Activated gamma-delta T cell (primary cell): ENCODE data around the gene ZKSCAN4.

Experiments used
- DNase-seq: peaks from one replicate; lab custom pipeline; 2025; lab: John Stamatoyannopoulos, UW

The ZKSCAN4 gene

GRCh38 chr6:28248916-28249315, 3.2 kb downstream of the ZKSCAN4 start:
- no peak for DNase-seq

- DNase-seq: no peak
Measured at GRCh38 chr6:28245206-28245941, 6.7 kb downstream of the ZKSCAN4 start.

- no peak for DNase-seq
Measured at GRCh38 chr6:28243946-28244345, 8.1 kb downstream of the ZKSCAN4 start.

- no peak for DNase-seq
Measured at GRCh38 chr6:28240471-28240870, 11.6 kb downstream of the ZKSCAN4 start.

DNA sequence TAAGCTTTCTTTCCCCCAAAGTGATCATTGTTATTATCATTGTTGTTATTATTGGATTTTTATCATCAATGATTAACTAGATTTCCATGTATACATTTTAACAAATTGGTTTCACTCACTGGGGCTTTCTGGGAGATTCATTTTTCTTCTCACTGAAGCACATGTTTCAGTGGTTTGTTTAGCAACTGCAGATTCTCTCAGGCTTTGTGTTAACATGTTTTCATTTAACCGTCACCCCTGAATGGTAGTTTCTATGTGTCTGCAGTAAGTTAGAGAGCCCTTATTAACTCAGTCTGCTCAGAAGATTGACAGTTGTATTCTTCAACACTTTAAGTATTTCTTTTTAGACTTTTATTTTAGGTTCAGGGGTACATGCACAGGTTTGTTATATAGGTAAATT, 12.4 kb downstream of the ZKSCAN4 start:
- no peak for DNase-seq

DNA sequence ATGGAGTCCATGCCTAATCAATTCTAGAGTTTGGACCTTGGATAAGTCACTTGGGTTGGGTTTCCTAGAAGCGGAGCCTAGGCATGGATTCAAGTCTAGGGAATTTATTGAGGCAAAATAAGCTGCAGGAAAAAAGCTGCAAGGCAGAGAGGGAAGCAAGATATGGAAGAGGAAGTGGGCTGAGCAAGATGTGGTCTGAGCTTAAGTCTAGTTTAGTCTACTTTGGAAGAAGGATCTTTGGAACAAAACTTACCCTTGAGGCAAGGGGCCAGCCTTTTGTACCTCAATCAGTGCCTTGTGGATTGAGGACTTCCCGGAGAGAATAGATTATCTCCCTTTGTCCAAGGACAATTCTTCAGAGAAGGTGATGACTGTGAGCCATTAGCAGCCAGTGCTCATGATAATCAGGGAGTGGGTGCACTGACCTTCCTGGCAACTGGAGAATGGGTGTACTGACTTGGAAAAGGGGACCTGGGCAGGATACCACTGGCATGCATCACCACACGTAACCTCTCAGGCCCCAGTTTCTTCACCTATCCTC, 16.1 kb downstream of the ZKSCAN4 start:
- no peak for DNase-seq

- no peak for DNase-seq
Measured at GRCh38 chr6:28232785-28233184, 19.3 kb downstream of the ZKSCAN4 start.

- no peak for DNase-seq
Measured at GRCh38 chr6:28226460-28226859, 25.6 kb downstream of the ZKSCAN4 start.

DNA sequence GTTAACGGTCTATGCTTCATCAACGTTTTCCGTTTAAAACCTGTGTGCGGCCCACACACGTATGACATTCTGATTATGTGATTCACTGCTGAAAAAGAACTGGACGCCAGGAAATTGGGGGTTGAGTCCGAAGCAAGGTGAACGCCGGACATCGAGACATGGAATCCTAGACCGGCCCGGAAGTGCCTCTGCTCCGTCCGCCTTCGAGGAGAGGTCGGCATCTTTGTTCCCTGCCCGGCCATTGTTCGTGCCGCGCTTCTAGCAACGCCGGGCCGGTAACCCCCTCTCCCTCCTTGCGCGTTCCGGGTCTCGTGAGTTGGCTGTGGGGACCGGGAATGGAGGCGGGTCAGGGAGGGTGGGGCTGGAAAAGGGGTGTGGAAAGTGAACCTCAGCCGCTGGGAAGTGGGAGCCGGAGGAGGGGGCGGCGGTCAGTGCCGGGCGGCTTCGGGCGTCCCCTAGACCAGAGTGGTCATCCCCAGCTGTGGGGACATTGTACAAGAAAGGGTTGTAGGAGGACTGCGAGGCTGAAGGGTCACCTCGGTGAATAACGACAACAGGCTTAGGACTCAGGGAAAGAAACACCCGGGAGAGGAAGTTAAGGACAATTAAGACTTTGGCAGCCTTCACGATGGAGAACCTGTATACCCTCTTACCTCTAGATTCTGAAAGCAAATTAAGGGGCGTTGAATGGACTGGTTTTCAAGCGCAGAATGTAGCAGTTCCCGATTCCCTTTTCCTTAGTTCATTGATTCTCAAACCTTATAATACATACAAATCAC, 26.8 kb downstream of the ZKSCAN4 start, which contains the start of gene ZSCAN9:
Gene ZSCAN9 (plus strand): TSS at position 220 of the 779 bp plus-strand sequence. CDS start 1,810 bp downstream, outside the sequence.
- DNase-seq: no peak

GRCh38 chr6:28224131-28225055, 27.7 kb downstream of the ZKSCAN4 start:
- no peak for DNase-seq

- DNase-seq: no peak
Measured at GRCh38 chr6:28220257-28221133, 31.6 kb downstream of the ZKSCAN4 start.

GRCh38 chr6:28218312-28219248, 33.5 kb downstream of the ZKSCAN4 start:
- no peak for DNase-seq

- DNase-seq: no peak
Measured at GRCh38 chr6:28217890-28218289, 34.2 kb downstream of the ZKSCAN4 start.

DNA sequence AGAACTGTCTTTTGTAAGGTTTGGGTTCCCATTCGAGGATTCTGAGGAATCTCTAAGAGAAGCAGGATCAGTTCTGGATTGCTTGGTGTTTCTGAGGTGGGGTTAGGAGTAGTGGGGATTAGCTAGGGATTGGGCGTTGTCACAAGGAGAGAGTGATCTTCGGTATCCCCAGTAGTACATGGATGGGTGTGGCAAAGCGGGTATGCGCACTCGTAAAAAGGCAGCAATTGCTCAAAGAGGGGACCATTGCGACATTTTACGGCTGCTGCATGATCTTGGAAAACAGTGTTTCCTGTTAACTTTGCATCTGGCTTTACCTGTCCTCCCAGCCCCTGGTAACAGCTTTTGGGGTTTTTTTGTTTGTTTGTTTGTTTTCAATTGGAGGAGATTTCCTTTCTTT, 36.6 kb downstream of the ZKSCAN4 start:
- no peak for DNase-seq

DNA sequence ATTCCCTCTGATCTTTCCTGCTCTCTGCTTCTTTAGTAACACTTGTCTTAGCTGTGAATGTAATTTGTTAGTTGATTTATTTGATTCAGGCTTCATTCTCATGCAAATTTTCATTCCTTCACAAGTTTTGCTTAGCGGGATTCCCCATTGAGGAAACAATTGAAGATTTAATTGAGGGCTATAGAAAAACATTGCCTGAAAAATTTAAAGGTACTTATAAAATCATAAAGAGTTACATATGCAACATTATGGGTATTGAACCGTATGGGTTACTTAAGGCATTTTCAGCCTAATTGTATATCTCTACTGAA, 38.9 kb downstream of the ZKSCAN4 start:
- no peak for DNase-seq

GRCh38 chr6:28212510-28213212, 39.4 kb downstream of the ZKSCAN4 start:
- no peak for DNase-seq

GRCh38 chr6:28211840-28212509, 40.1 kb downstream of the ZKSCAN4 start:
- DNase-seq: no peak

DNA sequence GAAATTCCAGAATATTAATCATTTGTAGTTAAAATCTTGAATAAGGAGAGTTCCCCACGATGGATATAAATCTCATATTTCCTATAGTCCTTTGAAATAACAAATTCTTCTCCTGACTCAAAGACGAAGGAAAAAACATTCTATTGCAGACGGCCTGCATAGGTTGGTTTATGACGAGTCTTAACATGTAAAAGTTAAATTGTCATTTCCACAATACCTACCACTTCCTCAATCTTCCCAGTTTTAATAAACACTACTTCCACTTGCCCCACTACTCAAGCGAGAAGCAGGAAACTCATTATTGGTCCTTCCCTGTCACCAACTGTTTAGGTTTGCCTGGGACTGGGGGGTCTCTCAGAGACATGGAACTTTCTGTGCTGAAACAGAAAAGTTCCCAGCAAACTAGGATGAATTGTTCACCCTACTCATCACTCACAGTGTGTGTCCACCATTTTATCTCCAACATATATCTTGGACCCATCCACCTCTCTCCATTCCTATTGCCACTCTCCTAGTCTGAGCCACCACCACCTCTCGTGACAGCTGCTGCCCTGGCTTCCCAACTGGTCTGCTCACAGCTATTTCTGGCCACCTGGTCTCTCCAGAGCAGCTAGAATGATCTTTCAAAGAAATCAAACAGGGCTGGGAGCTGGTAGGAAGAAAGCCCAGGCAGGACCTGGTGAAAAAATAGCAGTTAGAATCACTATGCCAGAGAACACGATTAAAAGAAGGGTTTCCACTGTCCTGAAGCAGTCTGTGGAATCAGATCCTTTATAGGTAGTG, 42.1 kb downstream of the ZKSCAN4 start:
- DNase-seq: no peak
